HepG2 (cell line): ENCODE measurements around the gene ASCL2. TPM values are rescaled to one million over a fixed set of nuclear protein-coding genes. Genes with fewer than 3 reads are reported as not detected.

Experiments used
- ATAC-seq: fragments of 200-7000 bp; cut with Tn5 transposase; 3 replicates; pipeline ENCODE4 v1.9.1; 2020; ENCODE audit warnings: mild to moderate bottlenecking, moderate library complexity
- BruUV-seq: library from RNA; stranded (reverse); fragments of 400-500 nt; replicated peaks from 2 replicates; lab custom pipeline; 2021; lab: Mats Ljungman, UMichigan
- CTCF ChIA-PET: fragments of 300-600 bp; formaldehyde crosslinking; extraction: SDS; loops from one replicate; lab custom pipeline; 2021; ENCODE audit warnings: low total read pairs, inconsistent platforms, low intra/inter-chr PET ratio; lab: Yijun Ruan, JAX
- POLR2A ChIA-PET: fragments of 350-600 bp; sonication (Branson Sonifier 250); formaldehyde crosslinking; loops from one replicate; lab custom pipeline; 2020; ENCODE audit warnings: antibody characterized with exemption, inconsistent platforms; lab: Yijun Ruan, JAX
- DNase-seq: peaks from one replicate; pipeline ENCODE4 v3.0.0-alpha.2; 2015; ENCODE audit warnings: low spot score
- FAIRE-seq: peaks from 3 replicates; lab custom pipeline; 2011; peaks lifted over from hg19 to GRCh38; lab: Jason Lieb, UNC
- H2AFZ ChIP-seq: one replicate; pipeline ENCODE4 v1.6.1; 2011; ENCODE audit warnings: low read length, inconsistent platforms
- H3K27ac ChIP-seq: fragments of 300-600 bp; 3 replicates; pipeline ENCODE4 v1.8.0; 2011; ENCODE audit warnings: mixed run types, mild to moderate bottlenecking, mixed read lengths, low read length, inconsistent platforms; ENCODE audit not compliant: insufficient read depth; ENCODE audit errors: extremely low read length
- H3K27me3 ChIP-seq, 2 experiments: fragments of 200-600 bp in 1 of 2; 2 replicates in 1 of 2; 3 replicates in 1 of 2; pipeline versions ENCODE4 v1.6.0 to v1.8.0; 2011; ENCODE audit warnings: low read length in 2 of 2, mild to moderate bottlenecking in 2 of 2, moderate library complexity in 2 of 2, inconsistent platforms in 1 of 2; ENCODE audit not compliant: insufficient read depth in 2 of 2, control insufficient read depth in 1 of 2
- H3K36me3 ChIP-seq, 2 experiments: fragments of 200-600 bp in 1 of 2; replicated peaks in 1 of 2; 2 replicates in 1 of 2; 3 replicates in 1 of 2; pipeline versions ENCODE4 v1.5.1 to v1.8.0; 2011; ENCODE audit warnings: low read length in 2 of 2, inconsistent platforms in 1 of 2; ENCODE audit not compliant: insufficient read depth in 2 of 2, control insufficient read depth in 1 of 2
- H3K4me1 ChIP-seq: 2 replicates; pipeline ENCODE4 v1.5.1; 2012; ENCODE audit warnings: low read length, inconsistent platforms; ENCODE audit not compliant: insufficient read depth
- H3K4me2 ChIP-seq: 2 replicates; pipeline ENCODE4 v1.6.0; 2011; ENCODE audit warnings: low read depth, low read length, inconsistent platforms
- H3K4me3 ChIP-seq, 3 experiments: fragments of 200-600 bp in 1 of 3; sonication (generic), shearing (Covaris generic) in 1 of 3; replicated peaks in 1 of 3; 2 replicates each; pipeline ENCODE4 v1.5.1; 2011 to 2016; ENCODE audit warnings: low read length in 3 of 3, inconsistent platforms in 2 of 3, low read depth in 2 of 3, mild to moderate bottlenecking in 2 of 3, control low read depth in 1 of 3, mixed read lengths in 1 of 3; ENCODE audit not compliant: insufficient read depth in 1 of 3
- H3K79me2 ChIP-seq: one replicate; pipeline ENCODE4 v1.6.1; 2011; ENCODE audit warnings: low read length, inconsistent platforms; ENCODE audit not compliant: insufficient read depth
- H3K9ac ChIP-seq: 2 replicates; pipeline ENCODE4 v1.6.0; 2011; ENCODE audit warnings: mild to moderate bottlenecking, low read depth, low read length, inconsistent platforms; ENCODE audit not compliant: insufficient read depth
- H3K9me3 ChIP-seq: 2 replicates; pipeline ENCODE4 v1.5.1; 2012; ENCODE audit warnings: mild to moderate bottlenecking, low read length
- H4K20me1 ChIP-seq: 2 replicates; pipeline ENCODE4 v1.6.0; 2011; ENCODE audit warnings: inconsistent platforms, mild to moderate bottlenecking, low read length, moderate library complexity; ENCODE audit not compliant: insufficient read depth
- ATRX ChIP-seq: sonication (generic); formaldehyde crosslinking; IDR thresholded peaks from 2 replicates; pipeline ENCODE4 v1.4.0; 2020; ENCODE audit warnings: missing genetic modification reagents, borderline replicate concordance
- GPN1 ChIP-seq: sonication (generic); formaldehyde crosslinking; IDR thresholded peaks from 2 replicates; pipeline ENCODE4 v1.5.1; 2020; ENCODE audit warnings: missing genetic modification reagents, borderline replicate concordance
- MXD4 ChIP-seq: IDR thresholded peaks from 2 replicates; pipeline ENCODE4 v1.6.1; 2016; ENCODE audit warnings: mild to moderate bottlenecking, missing biosample characterization, missing genetic modification reagents
- NCOA1 ChIP-seq: sonication (generic); formaldehyde crosslinking; IDR thresholded peaks from 2 replicates; pipeline ENCODE4 v1.9.0; 2021; ENCODE audit warnings: missing genetic modification reagents
- RAD21 ChIP-seq: fragments of 450-650 bp; formaldehyde crosslinking; IDR thresholded peaks from 2 replicates; pipeline ENCODE4 v1.5.0; 2020; ENCODE audit warnings: mild to moderate bottlenecking
- YEATS4 ChIP-seq: sonication (generic); formaldehyde crosslinking; IDR thresholded peaks from 2 replicates; pipeline ENCODE4 v1.4.0; 2020; ENCODE audit warnings: missing genetic modification reagents, borderline replicate concordance
- ZBTB42 ChIP-seq: sonication (generic); formaldehyde crosslinking; IDR thresholded peaks from 2 replicates; pipeline ENCODE4 v1.5.0; 2020; ENCODE audit warnings: mild to moderate bottlenecking, missing genetic modification reagents
- ZFP82 ChIP-seq: sonication (generic); formaldehyde crosslinking; IDR thresholded peaks from 2 replicates; pipeline ENCODE4 v1.5.1; 2020; ENCODE audit warnings: mild to moderate bottlenecking, missing genetic modification reagents, borderline replicate concordance
- ZNF367 ChIP-seq: sonication (generic); formaldehyde crosslinking; IDR thresholded peaks from 2 replicates; pipeline ENCODE4 v1.4.0; 2020; ENCODE audit warnings: missing genetic modification reagents, borderline replicate concordance
- ZNF468 ChIP-seq: sonication (generic); formaldehyde crosslinking; IDR thresholded peaks from 2 replicates; pipeline ENCODE4 v1.8.0; 2022; ENCODE audit warnings: mild to moderate bottlenecking, moderate library complexity, missing genetic modification reagents
- ZSCAN30 ChIP-seq: sonication (generic); formaldehyde crosslinking; IDR thresholded peaks from 2 replicates; pipeline ENCODE4 v1.5.0; 2020; ENCODE audit warnings: mild to moderate bottlenecking, missing genetic modification reagents
- WGBS: methylation state at CpG from one replicate; pipeline ENCODE4 v1.1.6; 2017; ENCODE audit warnings: low lambda C conversion rate; 5-methylcytosine and 5-hydroxymethylcytosine counted together
- in situ Hi-C: cut with HindIII; loops from 2 replicates; pipeline ENCODE4 v1.10.0; 2017; ENCODE audit warnings: low pct_unique_long_range_greater_than_20kb; ENCODE audit not compliant: extremely low pct_ligation_motif_present
- intact Hi-C: fragments of 100-400 bp; cut with micrococcal nuclease; formaldehyde crosslinking; loops from one replicate; pipeline ENCODE4 v1.10.0; 2022; ENCODE audit not compliant: unreplicated experiment
- polyA plus RNA-seq, 8 experiments: library from polyadenylated mRNA; depleted of rRNA in 3 of 8; stranded (reverse) in 7 of 8; unstranded in 1 of 8; fragments of >200 nt; fragmentation: Illumina TruSeq in 4 of 8; extraction: Trizol in 4 of 8; gene quantifications; 2 replicates each; pipeline versions ENCODE4 v1.2.1 to v1.2.3, GENCODE V29; 2011 to 2016; ENCODE audit warnings: low read depth in 4 of 8, missing spikeins in 1 of 8, mixed read lengths in 1 of 8; ENCODE audit not compliant: insufficient read depth in 1 of 8
- total RNA-seq, 5 experiments: library from RNA; depleted of rRNA; stranded (reverse); fragments of >200 nt; fragmentation: Illumina TruSeq; extraction: Trizol; gene quantifications; 2 replicates each; pipeline ENCODE4 v1.2.3, GENCODE V29; 2016; ENCODE audit warnings: low read depth in 1 of 5
- TF ChIP-seq, protein P1 (sequence below): sonication (generic); formaldehyde crosslinking; IDR thresholded peaks from 2 replicates; pipeline ENCODE4 v1.5.0; 2020; ENCODE audit warnings: missing genetic modification reagents

The ASCL2 gene
- total and polyA plus RNA-seq, 2 of the 13 experiments (the other 11 are each of a cell fraction or from before 2014, with no cell fraction given), result 0.07 TPM; not detected in 1

GRCh38 chr11:2296913-2297622 is 26.7 kb upstream of the ASCL2 start:
- no peak for FAIRE-seq
- WGBS, result 30% methylated on average over 8 of the region's 13 CpGs

More at GRCh38 chr11:2296913-2297622, 26.7 kb upstream of the ASCL2 start:
- no peak overlapping the region for H3K27ac ChIP-seq
- no peaks in the 10 kb centered on the region for H4K20me1 ChIP-seq
- BruUV-seq, result no TSS peak
- no peaks in the 10 kb centered on the region for H3K9me3 ChIP-seq
- no peak overlapping the region for H3K4me3 ChIP-seq
- no peaks in the 10 kb centered on the region for H3K36me3 ChIP-seq
- TF ChIP-seq GPN1 (CRISPR knock-in tag) (no peak), MXD4 (CRISPR knock-in tag) (no peak), ZSCAN30 (no peak), RAD21 (CRISPR knock-in tag) (no peak), ZNF367 (CRISPR knock-in tag) (no peak), ZNF468 (CRISPR knock-in tag) (no peak), ZBTB42 (CRISPR knock-in tag) (no peak), YEATS4 (CRISPR knock-in tag) (no peak), NCOA1 (CRISPR knock-in tag) (no peak), ZFP82 (CRISPR knock-in tag) (no peak), ATRX (CRISPR knock-in tag) (no peak)
- TF ChIP-seq, protein P1, sequence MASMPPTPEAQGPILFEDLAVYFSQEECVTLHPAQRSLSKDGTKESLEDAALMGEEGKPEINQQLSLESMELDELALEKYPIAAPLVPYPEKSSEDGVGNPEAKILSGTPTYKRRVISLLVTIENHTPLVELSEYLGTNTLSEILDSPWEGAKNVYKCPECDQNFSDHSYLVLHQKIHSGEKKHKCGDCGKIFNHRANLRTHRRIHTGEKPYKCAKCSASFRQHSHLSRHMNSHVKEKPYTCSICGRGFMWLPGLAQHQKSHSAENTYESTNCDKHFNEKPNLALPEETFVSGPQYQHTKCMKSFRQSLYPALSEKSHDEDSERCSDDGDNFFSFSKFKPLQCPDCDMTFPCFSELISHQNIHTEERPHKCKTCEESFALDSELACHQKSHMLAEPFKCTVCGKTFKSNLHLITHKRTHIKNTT, result no peak
- TF ChIP-seq, all 625 proteins: peak for 0
- Histone ChIP-seq H3K79me2 (no peaks in the 10 kb centered on the region), H3K4me2 (no peak overlapping the region), H3K4me1 (peaks cover 13% of the 10 kb centered on the region), H3K27me3 (peaks cover 2 to 17% of the 10 kb centered on the region in 2 experiments; a peak in 2 of 5 replicates), H3K9ac (no peak overlapping the region), H2AFZ (no peak overlapping the region)
- no peak for ATAC-seq
- POLR2A ChIA-PET, result no interaction called here
- intact Hi-C loops (no loop called here), in situ Hi-C loops (loop anchor here (5.0 kb wide), 1 partner anchor 100 kb away; no protein-coding TSS in a partner anchor)
- CTCF ChIA-PET, result interaction anchor here (2.7 kb wide), 1 partner anchor 102 kb away, joined by 8 read pairs; no protein-coding TSS in a partner anchor
- no peak for DNase-seq
